Neural crest cell (in vitro differentiated cells): Measurements from ENCODE around the gene ERF. TPM values are rescaled to one million over a fixed set of nuclear protein-coding genes. Genes with fewer than 3 reads are reported as not detected.
A peak's percentile ranks its signal among the peaks of the same experiment; 100 is the strongest.

Experiments used
- DNase-seq: peaks from one replicate; pipeline ENCODE4 v3.0.0; 2021; ENCODE audit warnings: low read depth, mixed read lengths, low spot score
- H3K27ac Mint-ChIP-seq: one replicate; pipeline ENCODE4 v1.8.0; 2021; ENCODE audit warnings: mild to moderate bottlenecking, mixed read lengths; ENCODE audit not compliant: unreplicated experiment
- H3K27me3 Mint-ChIP-seq: 2 replicates; pipeline ENCODE4 v1.8.0; 2021; ENCODE audit warnings: low read depth, mild to moderate bottlenecking, mixed read lengths
- H3K36me3 Mint-ChIP-seq: 2 replicates; pipeline ENCODE4 v1.8.0; 2021; ENCODE audit warnings: low read depth, mild to moderate bottlenecking, mixed read lengths
- H3K4me1 Mint-ChIP-seq: 2 replicates; pipeline ENCODE4 v1.8.0; 2021; ENCODE audit warnings: mixed read lengths
- H3K4me3 Mint-ChIP-seq: one replicate; pipeline ENCODE4 v1.8.0; 2021; ENCODE audit warnings: mild to moderate bottlenecking, mixed read lengths
- H3K9me3 Mint-ChIP-seq: 2 replicates; pipeline ENCODE4 v1.8.0; 2021; ENCODE audit warnings: mixed read lengths
- CTCF ChIP-seq: fragments of 200-600 bp; sonication (generic); conservative IDR thresholded peaks from 2 replicates; pipeline ENCODE4 v1.5.0; 2021; ENCODE audit warnings: antibody characterized with exemption, mild to moderate bottlenecking
- long read RNA-seq: library from polyadenylated mRNA; unstranded; transcript quantifications from one replicate; pipeline ENCODE4 v2.0.0, GENCODE V29; 2020
- total RNA-seq: library from RNA; stranded (reverse); gene quantifications from 2 replicates; pipeline ENCODE4 v1.2.1, GENCODE V29; 2021

ERF gene
- total RNA-seq: 102 and 105 TPM in 2 replicates
- long read RNA-seq: 0 reads

GRCh38 chr19:42254850-42255765, at the start of gene ERF:
TSS of gene ERF (minus strand) at chr19:42255128. CDS start at chr19:42254999, 129 bp downstream.
- Mint-ChIP-seq H3K9me3 (no peaks in the 10 kb centered on the region), H3K36me3 (no peaks in the 10 kb centered on the region), H3K4me1 (peaks cover 32% of the 10 kb centered on the region), H3K4me3 (peak within 1 kb of the TSS; percentile 88), H3K27ac (peak within 1 kb of the TSS; percentile 82), H3K27me3 (peaks cover 7% of the 10 kb centered on the region)
- no peak for TF ChIP-seq CTCF
- DNase-seq: peak; percentile 87

- peaks cover 9% of the 10 kb centered on the region for H3K36me3 Mint-ChIP-seq
- DNase-seq: no peak
- no peak overlapping the region for H3K27ac Mint-ChIP-seq
- peak overlapping the region; percentile 44 for H3K4me3 Mint-ChIP-seq
- H3K9me3 Mint-ChIP-seq: peaks cover 3% of the 10 kb centered on the region
- H3K4me1 Mint-ChIP-seq: peaks cover 36% of the 10 kb centered on the region
- peaks cover 6% of the 10 kb centered on the region for H3K27me3 Mint-ChIP-seq
- TF ChIP-seq CTCF: no peak
Measured at GRCh38 chr19:42303876-42304275, 48.9 kb upstream of the ERF start.

GRCh38 chr19:42303101-42303464, 48.2 kb upstream of the ERF start:
- Mint-ChIP-seq H3K4me1 (peaks cover 35% of the 10 kb centered on the region), H3K27me3 (peaks cover 6% of the 10 kb centered on the region), H3K27ac (peak overlapping the region; percentile 53), H3K36me3 (peaks cover 9% of the 10 kb centered on the region), H3K4me3 (peak overlapping the region; percentile 97), H3K9me3 (peaks cover 3% of the 10 kb centered on the region)
- DNase-seq: no peak
- no peak for TF ChIP-seq CTCF

GRCh38 chr19:42301646-42302203, 46.8 kb upstream of the ERF start, which contains the start of gene PRR19:
TSS of gene PRR19 (plus strand) at chr19:42302132. CDS start at chr19:42309585, 7,453 bp downstream.
- H3K27ac Mint-ChIP-seq: peak within 1 kb of the TSS; percentile 67
- peaks cover 6% of the 10 kb centered on the region for H3K27me3 Mint-ChIP-seq
- H3K4me1 Mint-ChIP-seq: peaks cover 32% of the 10 kb centered on the region
- H3K4me3 Mint-ChIP-seq: peak within 1 kb of the TSS; percentile 97
- no peak for DNase-seq
- no peak for TF ChIP-seq CTCF
- H3K9me3 Mint-ChIP-seq: no peaks in the 10 kb centered on the region
- H3K36me3 Mint-ChIP-seq: peaks cover 11% of the 10 kb centered on the region

GRCh38 chr19:42297039-42297438, 42.1 kb upstream of the ERF start:
- DNase-seq: no peak
- no peak for TF ChIP-seq CTCF
- H3K27me3 Mint-ChIP-seq: peaks cover 4% of the 10 kb centered on the region
- no peaks in the 10 kb centered on the region for H3K9me3 Mint-ChIP-seq
- peak overlapping the region; percentile 78 for H3K27ac Mint-ChIP-seq
- H3K4me3 Mint-ChIP-seq: peak overlapping the region; percentile 83
- peaks cover 12% of the 10 kb centered on the region for H3K36me3 Mint-ChIP-seq
- peaks cover 18% of the 10 kb centered on the region for H3K4me1 Mint-ChIP-seq
